Duodenal mucosa (tissue), 2 donors: ENCODE measurements around the gene USHBP1.
A peak's percentile ranks its signal among the peaks of the same experiment; 100 is the strongest.

Experiments used
- H3K27ac ChIP-seq: one replicate; pipeline ENCODE4 v1.7.0; 2013; ENCODE audit warnings: low read depth, low read length
- H3K27me3 ChIP-seq, 2 donors: one replicate each; pipeline ENCODE4 v1.7.0; 2013; ENCODE audit warnings: low read length in 2 of 2, control low read depth in 1 of 2; ENCODE audit not compliant: insufficient read depth in 2 of 2, control insufficient read depth in 1 of 2
- H3K36me3 ChIP-seq, 2 donors: one replicate each; pipeline ENCODE4 v1.7.0; 2013; ENCODE audit warnings: low read length in 2 of 2, control low read depth in 1 of 2; ENCODE audit not compliant: insufficient read depth in 2 of 2, control insufficient read depth in 1 of 2
- H3K4me1 ChIP-seq, 2 donors: one replicate each; pipeline ENCODE4 v1.7.0; 2013; ENCODE audit warnings: low read length in 2 of 2, control low read depth in 1 of 2; ENCODE audit not compliant: insufficient read depth in 2 of 2, control insufficient read depth in 1 of 2
- H3K4me3 ChIP-seq, 2 donors: one replicate each; pipeline ENCODE4 v1.7.0; 2013; ENCODE audit warnings: low read length in 2 of 2, low read depth in 1 of 2
- H3K9ac ChIP-seq, 2 donors: one replicate each; pipeline ENCODE4 v1.7.0; 2013; ENCODE audit warnings: low read length in 2 of 2, low read depth in 1 of 2
- H3K9me3 ChIP-seq, 2 donors: one replicate each; pipeline ENCODE4 v1.7.0; 2013; ENCODE audit warnings: low read length in 2 of 2, control low read depth in 1 of 2; ENCODE audit not compliant: control insufficient read depth in 1 of 2

The USHBP1 gene

DNA sequence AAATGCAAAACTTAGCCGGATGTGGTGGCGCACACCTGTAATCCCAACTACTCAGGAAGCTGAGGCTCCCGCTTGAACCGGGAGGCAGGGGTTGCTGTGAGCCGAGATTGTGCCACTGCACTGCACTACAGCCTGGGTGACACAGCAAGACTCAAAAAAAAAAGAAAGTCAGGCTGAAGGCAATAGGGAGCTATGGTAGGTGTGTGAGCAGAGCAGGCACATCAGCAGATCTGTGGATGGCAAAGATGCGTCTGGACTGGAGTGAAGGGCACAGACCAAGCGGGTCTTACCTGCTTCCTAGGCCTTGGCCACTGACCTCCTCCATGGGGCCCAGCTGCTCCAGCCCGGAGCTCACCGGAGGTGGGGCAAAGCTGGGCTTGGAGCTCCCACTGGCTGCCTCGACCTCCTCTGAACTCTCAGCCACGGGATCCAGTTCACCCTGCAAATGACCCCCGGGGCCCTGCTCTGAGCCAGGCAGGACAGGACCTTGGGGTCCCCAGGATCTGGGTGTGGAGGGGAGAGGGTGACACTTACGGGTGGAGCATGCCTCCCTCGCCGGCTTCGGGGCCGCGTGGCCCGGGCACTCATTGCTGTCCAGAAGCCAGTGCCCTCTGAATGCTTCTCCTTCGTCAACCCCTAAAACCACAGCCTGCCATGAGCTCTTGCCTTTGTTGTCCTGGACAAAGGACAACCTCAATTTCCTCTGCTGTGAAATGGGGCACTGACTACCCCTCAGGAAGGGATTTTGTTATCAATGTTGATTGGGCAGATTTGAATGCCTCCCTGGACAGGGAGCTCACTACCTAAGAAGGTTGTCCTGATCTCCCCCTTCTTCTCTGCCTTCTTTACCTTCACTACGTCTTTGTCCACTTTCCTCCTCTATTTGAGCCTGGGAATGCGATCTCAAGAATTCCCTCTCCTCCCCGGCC, 569 bp downstream of the USHBP1 start:
- Histone ChIP-seq H3K4me3 (peak overlapping the region in 1 of 2 donors; percentile 45), H3K4me1 (peaks cover 6 to 12% of the 10 kb centered on the region in 2 donors), H3K27me3 (no peaks in the 10 kb centered on the region), H3K9ac (no peak overlapping the region), H3K9me3 (no peaks in the 10 kb centered on the region), H3K27ac (no peak overlapping the region), H3K36me3 (peaks cover 0 to 1% of the 10 kb centered on the region in 2 donors)

DNA sequence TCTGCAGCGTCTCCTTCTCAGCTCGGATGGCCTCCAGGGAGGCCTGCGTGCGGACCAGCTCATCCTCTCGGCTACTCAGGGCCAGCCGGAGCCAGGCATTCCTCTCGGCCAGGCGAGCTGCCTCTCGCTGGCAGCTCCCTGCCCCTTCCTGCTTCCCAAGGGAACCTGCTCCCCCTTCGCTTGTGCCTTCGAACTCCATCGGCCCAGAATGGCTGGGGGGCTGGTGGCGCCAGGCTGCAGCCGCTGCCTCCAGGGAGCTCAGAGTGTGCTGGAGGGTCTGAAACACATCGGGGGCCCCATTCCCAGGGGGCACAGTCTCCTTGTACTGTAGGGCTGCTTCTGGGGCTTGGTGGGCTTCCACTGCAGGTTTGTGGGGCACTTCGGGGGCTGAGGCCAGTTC, 2.0 kb downstream of the USHBP1 start:
- Histone ChIP-seq H3K9me3 (no peaks in the 10 kb centered on the region), H3K4me3 (no peak overlapping the region), H3K4me1 (peaks cover 0 to 3% of the 10 kb centered on the region in 2 donors), H3K9ac (no peak overlapping the region), H3K36me3 (no peaks in the 10 kb centered on the region), H3K27ac (no peak overlapping the region), H3K27me3 (no peaks in the 10 kb centered on the region)

DNA sequence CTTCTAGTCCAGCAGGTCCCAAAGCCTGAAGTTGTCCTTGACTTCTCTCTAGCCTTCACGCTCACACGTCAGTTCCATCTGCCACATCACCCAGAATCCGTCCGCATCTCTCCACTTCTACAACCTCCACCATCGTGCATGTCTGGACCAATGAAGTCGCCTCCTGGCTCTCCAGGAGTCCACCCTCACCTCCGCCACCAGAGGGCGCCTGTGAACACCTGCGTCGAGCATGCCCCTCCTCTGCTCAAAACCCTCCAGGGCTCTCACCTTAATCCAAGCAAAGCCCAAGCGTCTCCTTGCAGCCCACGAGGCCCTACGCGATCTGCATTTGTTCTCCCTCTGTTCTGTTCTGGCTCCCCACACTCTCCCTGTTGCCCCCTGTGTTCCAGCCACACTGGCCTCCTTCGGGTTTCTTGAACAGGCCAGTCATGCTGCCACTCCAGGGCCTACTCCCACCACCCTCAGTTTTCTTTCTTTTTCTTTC, 3.7 kb downstream of the USHBP1 start:
- H3K4me1 ChIP-seq: peaks cover 0 to 3% of the 10 kb centered on the region in 2 donors
- no peak overlapping the region for H3K27ac ChIP-seq

DNA sequence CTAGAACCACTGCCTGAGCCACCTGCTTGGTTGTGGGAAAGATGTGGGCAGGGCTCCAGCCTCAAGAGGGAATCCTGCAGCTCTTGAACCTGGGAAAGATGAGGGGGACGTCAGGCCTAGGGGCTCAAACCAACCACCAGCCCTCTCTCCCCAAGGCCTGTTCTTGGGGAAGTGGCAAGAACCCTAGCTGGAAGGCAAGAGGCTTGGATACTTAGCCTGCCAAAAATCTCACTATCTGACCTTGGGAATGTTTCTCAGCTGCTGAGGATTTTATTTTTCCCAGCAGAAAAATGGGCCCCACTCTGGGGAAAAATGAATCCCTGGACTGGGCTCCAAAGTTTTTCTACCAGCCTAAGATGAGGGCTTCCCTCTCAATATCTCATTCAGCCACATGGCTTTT, 4.6 kb downstream of the USHBP1 start:
- no peaks in the 10 kb centered on the region for H3K36me3 ChIP-seq
- no peak overlapping the region for H3K4me3 ChIP-seq
- H3K27me3 ChIP-seq: no peaks in the 10 kb centered on the region
- no peaks in the 10 kb centered on the region for H3K9me3 ChIP-seq
- H3K27ac ChIP-seq: no peak overlapping the region
- H3K4me1 ChIP-seq: peaks cover 0 to 3% of the 10 kb centered on the region in 2 donors
- H3K9ac ChIP-seq: no peak overlapping the region

More for the DNA sequence above, 3.7 kb downstream of the USHBP1 start:
- Histone ChIP-seq H3K36me3 (no peaks in the 10 kb centered on the region), H3K9ac (no peak overlapping the region), H3K4me3 (no peak overlapping the region), H3K9me3 (no peaks in the 10 kb centered on the region), H3K27me3 (no peaks in the 10 kb centered on the region)

DNA sequence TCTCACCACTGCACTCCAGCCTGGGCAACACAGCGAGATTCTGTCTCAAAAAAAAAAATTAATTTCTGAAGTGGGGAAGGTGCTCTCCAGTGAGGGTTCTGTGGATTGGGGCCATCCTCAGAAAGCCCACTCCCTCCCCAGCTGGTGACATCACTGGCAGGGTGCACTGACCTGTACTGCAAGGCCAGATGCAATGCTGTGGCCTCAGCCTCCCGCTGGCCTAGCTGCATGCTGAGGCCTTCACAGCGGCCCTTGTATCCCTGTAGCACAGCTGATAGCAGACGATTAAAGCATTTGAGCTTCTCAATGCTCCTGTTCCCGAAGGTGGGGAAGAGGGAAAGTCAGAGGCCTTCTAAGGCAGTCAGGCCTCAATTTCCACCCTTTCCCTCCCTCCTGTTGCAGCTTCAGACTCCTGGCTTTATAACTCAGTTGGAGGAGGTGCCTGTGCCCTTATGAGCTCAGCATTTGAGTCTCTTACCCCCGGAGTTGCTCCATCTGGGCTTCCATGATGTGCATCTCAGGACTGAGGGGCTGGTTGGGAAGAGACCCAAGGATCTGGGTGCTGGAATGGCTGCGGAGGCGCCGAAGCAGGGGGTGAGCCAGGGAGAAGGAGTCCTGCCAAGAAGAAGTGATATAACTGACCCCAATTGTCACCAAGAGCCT, 5.3 kb downstream of the USHBP1 start:
- no peaks in the 10 kb centered on the region for H3K36me3 ChIP-seq
- H3K4me3 ChIP-seq: no peak overlapping the region
- H3K4me1 ChIP-seq: peaks cover 0 to 3% of the 10 kb centered on the region in 2 donors
- H3K9me3 ChIP-seq: no peaks in the 10 kb centered on the region
- no peak overlapping the region for H3K27ac ChIP-seq
- no peaks in the 10 kb centered on the region for H3K27me3 ChIP-seq
- no peak overlapping the region for H3K9ac ChIP-seq

DNA sequence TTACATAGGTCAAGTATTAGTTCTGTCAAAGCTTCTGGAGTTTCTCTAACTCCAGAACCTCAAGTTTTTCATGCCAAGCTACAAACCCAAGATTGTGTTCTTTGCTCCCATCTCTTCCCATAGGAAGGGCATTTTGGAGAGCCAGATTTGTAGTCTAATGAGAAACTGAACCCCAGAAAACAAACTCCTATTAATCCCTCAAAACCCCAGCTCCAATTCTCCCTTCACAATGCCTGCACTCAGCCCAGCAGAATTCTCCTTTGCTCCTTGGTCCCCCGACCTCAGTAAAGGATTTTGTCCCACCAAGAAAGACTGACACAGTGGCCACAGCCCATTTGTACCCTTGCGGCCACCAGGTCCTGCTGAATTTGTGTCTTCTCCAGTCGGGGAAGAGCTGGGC, 8.4 kb downstream of the USHBP1 start:
- H3K9ac ChIP-seq: no peak overlapping the region
- no peak overlapping the region for H3K27ac ChIP-seq
- H3K27me3 ChIP-seq: no peaks in the 10 kb centered on the region
- H3K4me3 ChIP-seq: no peak overlapping the region
- peaks cover 0 to 3% of the 10 kb centered on the region in 2 donors for H3K4me1 ChIP-seq
- no peaks in the 10 kb centered on the region for H3K36me3 ChIP-seq
- no peaks in the 10 kb centered on the region for H3K9me3 ChIP-seq

DNA sequence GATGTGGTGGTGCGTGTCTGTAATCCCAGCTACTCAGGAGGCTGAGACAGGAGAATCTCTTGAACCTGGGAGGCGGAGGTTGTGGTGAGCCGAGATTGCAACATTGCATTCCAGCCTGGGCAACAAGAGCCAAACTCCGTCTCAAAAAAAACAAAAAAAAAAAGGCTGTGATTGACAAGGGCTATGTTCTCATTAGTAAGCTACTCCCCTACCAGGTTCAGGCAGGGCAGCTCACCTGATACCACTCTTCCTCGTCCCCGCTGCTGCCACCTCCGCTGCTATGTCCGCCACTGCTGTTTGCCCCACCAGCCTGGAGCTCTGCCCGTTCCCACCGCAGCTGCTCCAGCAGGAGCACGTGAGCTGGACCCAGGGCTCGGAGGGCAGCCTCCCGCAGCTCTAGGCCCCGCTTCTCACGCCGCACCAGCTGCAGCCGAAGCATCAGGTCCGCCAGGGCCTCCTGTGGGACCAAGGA, 9.4 kb downstream of the USHBP1 start:
- Histone ChIP-seq H3K4me3 (no peak overlapping the region), H3K4me1 (no peaks in the 10 kb centered on the region), H3K9ac (no peak overlapping the region), H3K27me3 (no peaks in the 10 kb centered on the region), H3K27ac (no peak overlapping the region), H3K9me3 (no peaks in the 10 kb centered on the region), H3K36me3 (no peaks in the 10 kb centered on the region)

DNA sequence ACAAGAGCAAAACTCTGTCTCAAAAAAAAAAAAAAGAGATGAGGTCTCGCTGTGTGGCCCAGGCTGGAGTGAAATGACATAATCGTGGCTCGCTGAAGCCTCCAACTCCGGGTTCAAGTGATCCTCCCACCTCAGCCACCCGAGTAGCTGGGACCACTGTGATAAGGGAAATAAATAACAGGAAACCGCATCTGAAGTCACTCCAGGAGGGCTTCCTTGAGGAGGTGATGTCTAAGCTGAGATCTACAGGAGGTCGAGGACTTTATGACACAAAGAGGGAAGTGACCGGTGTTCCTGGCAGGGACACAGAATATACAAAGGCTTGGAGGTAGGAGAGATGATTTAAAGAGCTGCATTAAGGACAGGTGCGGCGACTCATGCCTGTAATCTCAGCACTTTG, 9.9 kb downstream of the USHBP1 start:
- H3K9me3 ChIP-seq: no peaks in the 10 kb centered on the region
- no peak overlapping the region for H3K27ac ChIP-seq
- H3K4me1 ChIP-seq: peaks cover 0 to 5% of the 10 kb centered on the region in 2 donors
- H3K27me3 ChIP-seq: no peaks in the 10 kb centered on the region
- no peaks in the 10 kb centered on the region for H3K36me3 ChIP-seq
- H3K9ac ChIP-seq: no peak overlapping the region
- H3K4me3 ChIP-seq: no peak overlapping the region

DNA sequence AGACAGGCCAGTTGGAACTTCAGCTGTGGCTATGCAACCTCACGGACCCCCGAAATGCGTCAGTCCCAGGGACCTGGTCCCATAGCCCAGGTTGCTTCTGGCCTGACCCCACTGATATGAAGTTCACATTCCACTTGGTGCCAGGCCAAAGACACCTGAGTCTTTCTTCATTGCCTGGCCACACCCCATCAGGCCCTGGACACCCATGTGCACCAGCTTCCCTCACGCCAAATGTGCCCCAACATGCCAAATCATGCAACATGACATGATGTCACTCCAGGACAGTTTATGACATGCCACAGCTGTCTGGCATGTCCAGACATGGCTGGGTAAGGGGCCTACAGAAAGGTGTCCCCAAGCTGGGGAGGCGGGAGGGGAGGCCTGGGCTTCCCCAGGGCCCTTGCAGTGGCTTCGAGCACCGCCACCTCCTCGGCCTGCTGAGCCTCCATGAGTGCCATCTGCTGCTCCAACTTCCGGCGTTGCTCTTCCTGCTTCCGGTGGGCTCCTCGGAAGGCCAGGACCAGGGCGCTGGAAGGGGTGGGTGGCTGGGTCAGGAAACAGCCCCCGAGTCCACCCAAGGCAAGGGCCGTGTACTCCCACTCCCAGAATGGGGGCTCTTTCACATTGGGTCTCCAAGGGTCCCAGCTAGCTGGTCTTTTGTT, 14.5 kb downstream of the USHBP1 start:
- no peaks in the 10 kb centered on the region for H3K36me3 ChIP-seq
- H3K27ac ChIP-seq: no peak overlapping the region
- no peak overlapping the region for H3K9ac ChIP-seq
- H3K4me1 ChIP-seq: peaks cover 23 to 34% of the 10 kb centered on the region in 2 donors
- no peak overlapping the region for H3K4me3 ChIP-seq
- H3K9me3 ChIP-seq: no peaks in the 10 kb centered on the region
- H3K27me3 ChIP-seq: no peaks in the 10 kb centered on the region
